A204.1 (cell line): Measurements from ENCODE around the gene HAUS5.
A peak's percentile ranks its signal among the peaks of the same experiment; 100 is the strongest.

Source experiments
- FAIRE-seq: peaks from 2 replicates; lab custom pipeline; 2012; peaks lifted over from hg19 to GRCh38; lab: Jason Lieb, UNC

HAUS5 gene

GRCh38 chr19:35673121-35673804 lies 60.7 kb downstream of the HAUS5 start:
- FAIRE-seq, result peak; percentile 27
